Mucosa of stomach (tissue), 1 donor: Measurements from ENCODE around the gene PALD1.

Experiments used
- H3K27me3 ChIP-seq: one replicate; pipeline ENCODE4 v1.7.0; 2013; ENCODE audit warnings: mild to moderate bottlenecking, low read length; ENCODE audit not compliant: control insufficient read depth, insufficient read depth
- H3K36me3 ChIP-seq: one replicate; pipeline ENCODE4 v1.7.0; 2013; ENCODE audit warnings: low read length; ENCODE audit not compliant: control insufficient read depth, insufficient read depth
- H3K4me1 ChIP-seq: one replicate; pipeline ENCODE4 v1.7.0; 2013; ENCODE audit warnings: mild to moderate bottlenecking, low read length; ENCODE audit not compliant: control insufficient read depth, insufficient read depth
- H3K4me3 ChIP-seq: one replicate; pipeline ENCODE4 v1.7.0; 2013; ENCODE audit warnings: low read length
- H3K9ac ChIP-seq: one replicate; pipeline ENCODE4 v1.7.0; 2013; ENCODE audit warnings: mild to moderate bottlenecking, low read length, moderate library complexity
- H3K9me3 ChIP-seq: one replicate; pipeline ENCODE4 v1.7.0; 2013; ENCODE audit warnings: mild to moderate bottlenecking, low read length, moderate library complexity; ENCODE audit not compliant: control insufficient read depth
- donor health status: Pancreatic carcinoma.

PALD1 gene

DNA sequence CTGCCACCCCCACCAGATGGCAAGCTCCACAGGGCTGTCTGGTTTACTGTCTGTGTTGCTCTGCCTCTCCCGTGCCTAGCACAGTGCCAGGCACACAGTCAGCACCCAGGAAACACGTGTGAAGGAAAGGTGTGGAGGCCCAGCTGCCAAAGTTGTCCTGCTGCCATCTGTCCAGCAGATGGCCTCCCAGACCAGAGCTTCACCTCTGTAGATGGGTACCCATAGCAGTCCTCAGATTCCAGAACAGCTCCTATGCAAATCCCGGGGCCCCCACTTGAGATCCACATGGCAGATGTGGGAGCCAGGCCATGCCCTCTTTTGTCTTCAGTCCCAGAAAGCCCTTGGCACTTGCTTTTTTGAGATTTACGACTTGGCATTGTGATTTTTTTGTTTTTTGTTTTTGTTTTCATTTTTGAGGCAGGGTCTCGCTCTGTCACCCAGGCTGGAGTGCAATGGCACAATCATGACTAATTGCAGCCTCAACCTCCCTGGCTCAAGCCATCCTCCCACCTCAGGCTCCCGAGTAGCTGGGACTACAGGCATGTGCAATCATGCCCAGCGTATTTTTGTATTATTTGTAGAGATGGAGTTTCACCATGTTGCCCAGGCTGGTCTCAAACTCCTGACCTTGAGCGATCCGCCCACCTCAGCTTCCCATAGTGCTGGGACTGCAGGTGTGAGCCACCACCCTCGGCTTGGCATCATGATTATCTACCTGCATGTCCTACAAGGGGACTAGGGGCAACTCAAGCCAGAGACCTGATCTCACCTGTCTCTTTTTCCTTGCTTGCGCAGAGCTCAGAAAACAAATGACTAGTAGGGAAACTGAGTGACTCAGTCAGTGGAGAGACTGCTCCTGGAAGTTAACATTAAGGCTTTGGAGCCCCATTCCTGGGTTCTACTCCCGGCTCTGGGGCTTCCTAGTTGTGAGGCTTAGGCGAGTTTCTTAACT is 16.9 kb upstream of the PALD1 start:
- Histone ChIP-seq H3K9ac (no peak overlapping the region), H3K4me3 (no peak overlapping the region), H3K4me1 (peaks cover 10% of the 10 kb centered on the region), H3K36me3 (no peaks in the 10 kb centered on the region), H3K27me3 (peaks cover 27% of the 10 kb centered on the region), H3K9me3 (no peaks in the 10 kb centered on the region)

DNA sequence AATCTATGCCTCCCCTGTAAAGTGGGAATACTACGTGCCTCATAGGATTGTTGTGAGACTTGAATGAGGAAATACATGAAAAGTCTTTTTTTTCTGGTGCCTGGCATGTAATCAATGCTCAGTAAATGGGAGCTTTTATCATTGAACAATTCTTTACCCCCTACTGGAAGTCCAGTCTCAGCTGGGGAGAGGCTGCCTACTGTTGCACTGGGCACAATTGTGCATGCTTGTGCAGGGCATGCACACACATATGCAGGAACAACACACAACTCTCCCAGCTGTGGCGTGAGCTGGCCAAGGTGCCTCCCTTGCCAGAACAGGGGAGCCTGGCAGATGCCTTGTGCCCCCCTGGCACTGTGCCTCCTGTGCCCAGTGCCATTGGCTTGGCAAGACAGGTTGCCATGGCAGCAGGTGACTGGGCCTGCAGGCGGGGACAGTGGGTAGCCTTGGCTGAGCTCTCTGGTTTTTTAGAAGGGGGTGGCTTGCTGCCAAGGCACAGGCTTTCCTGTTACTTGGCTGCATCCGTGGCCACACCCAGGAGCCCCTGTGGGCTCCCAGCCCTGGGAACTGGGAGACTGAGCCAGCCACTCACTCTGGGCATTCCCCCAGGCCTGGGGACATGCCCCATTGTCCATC is 16.1 kb upstream of the PALD1 start:
- H3K9ac ChIP-seq = no peak overlapping the region
- peaks cover 22% of the 10 kb centered on the region for H3K27me3 ChIP-seq
- H3K4me3 ChIP-seq = no peak overlapping the region
- H3K4me1 ChIP-seq = peaks cover 10% of the 10 kb centered on the region
- no peaks in the 10 kb centered on the region for H3K36me3 ChIP-seq
- H3K9me3 ChIP-seq = no peaks in the 10 kb centered on the region

DNA sequence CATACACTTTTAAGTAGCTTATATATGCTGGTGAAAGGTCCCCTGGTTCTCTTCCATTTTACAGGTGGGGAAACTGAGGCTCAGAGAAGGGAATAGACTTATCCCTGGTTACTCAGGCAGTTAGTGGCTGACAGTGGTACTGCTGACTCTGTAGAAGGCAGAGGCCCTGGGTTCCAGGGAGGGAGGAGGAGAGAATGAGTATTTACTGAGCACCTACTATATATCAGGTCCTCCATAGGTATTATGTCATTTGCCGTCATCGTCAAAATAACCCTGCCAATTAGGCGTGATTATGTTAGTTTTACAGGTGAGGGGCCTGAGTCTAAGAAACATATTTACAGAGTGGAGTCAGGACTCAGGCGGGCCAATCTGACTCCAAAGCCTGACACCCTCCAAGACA is 13.3 kb upstream of the PALD1 start:
- Histone ChIP-seq H3K4me1 (no peaks in the 10 kb centered on the region), H3K9ac (no peak overlapping the region), H3K27me3 (peaks cover 2% of the 10 kb centered on the region), H3K9me3 (no peaks in the 10 kb centered on the region), H3K4me3 (no peak overlapping the region), H3K36me3 (no peaks in the 10 kb centered on the region)

DNA sequence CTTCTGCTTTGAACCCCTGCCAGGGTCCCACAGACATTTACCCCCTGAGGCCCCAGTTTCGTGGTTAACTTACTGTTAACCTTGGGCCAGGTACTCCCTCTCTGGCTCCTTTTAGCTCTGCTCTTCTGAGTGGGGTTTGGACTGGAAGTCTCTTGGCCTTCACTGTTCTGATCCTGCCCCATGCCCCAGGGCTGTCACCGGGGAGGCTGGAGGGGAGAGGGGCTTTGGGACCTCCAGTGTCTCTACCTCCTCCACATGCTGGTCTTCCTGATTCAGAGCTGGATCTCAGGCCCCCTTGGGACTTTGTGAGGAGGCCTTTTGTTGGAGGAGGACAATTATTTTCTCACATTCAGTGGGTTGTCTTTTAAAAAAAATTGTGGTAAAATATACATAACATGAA is 12.7 kb upstream of the PALD1 start:
- no peak overlapping the region for H3K9ac ChIP-seq
- H3K36me3 ChIP-seq = no peaks in the 10 kb centered on the region
- H3K4me3 ChIP-seq = no peak overlapping the region
- no peaks in the 10 kb centered on the region for H3K4me1 ChIP-seq
- no peaks in the 10 kb centered on the region for H3K27me3 ChIP-seq
- no peaks in the 10 kb centered on the region for H3K9me3 ChIP-seq

DNA sequence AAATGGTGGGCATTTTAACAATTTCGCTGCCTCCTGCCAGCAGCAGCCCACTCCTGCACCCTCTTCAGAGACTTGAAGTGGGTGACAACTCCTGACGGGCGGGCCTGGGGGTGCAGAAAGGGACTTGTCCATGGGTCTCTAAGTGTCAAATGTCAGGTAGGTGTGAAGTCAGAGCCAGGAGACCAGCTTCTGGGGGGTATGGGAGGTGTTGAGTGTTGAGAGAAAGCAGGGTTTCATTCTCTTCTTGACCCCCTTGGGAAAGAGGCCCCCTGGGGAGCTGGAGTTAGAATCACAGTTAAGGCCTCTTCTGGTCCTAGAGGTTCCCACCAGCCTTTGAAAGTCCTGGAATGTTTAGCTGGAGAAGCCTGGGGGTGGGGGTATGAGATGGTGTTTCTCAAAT is 11.6 kb upstream of the PALD1 start:
- H3K9ac ChIP-seq = no peak overlapping the region

DNA sequence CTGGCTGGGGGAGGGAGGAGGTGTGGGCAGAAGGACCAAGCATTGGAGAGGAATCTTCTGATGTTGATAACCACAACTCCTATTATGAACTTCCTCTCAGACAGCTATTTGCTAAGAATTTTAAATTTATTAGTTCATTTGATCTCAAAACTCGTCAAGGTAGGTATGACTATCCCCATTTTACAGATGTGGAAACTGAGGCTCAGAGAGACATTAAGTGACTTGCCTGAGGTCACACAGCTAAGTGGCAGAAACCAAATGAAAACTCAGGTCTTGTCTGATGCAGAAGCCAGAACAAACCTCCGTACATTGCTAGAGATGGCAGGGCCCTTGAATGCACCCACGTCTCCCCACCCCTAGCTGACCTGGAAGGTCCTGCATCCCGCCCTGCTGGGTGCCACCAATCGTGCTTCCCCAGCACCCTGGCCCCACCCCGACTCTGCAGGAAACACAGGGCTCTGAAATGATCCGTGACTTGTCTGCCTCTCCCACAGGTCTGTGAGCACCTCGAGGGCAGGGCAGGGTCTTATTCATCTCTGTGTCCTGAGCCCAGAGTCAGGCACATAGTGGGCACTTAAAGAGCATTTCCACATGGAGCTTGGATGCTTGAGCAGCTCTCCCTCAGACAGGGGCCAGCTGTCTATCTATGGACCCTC is 5.6 kb upstream of the PALD1 start:
- Histone ChIP-seq H3K36me3 (no peaks in the 10 kb centered on the region), H3K4me1 (peaks cover 5% of the 10 kb centered on the region), H3K9me3 (no peaks in the 10 kb centered on the region), H3K4me3 (no peak overlapping the region), H3K9ac (no peak overlapping the region), H3K27me3 (peaks cover 21% of the 10 kb centered on the region)

More for the DNA sequence above, 11.6 kb upstream of the PALD1 start:
- Histone ChIP-seq H3K4me3 (no peak overlapping the region), H3K9me3 (no peaks in the 10 kb centered on the region), H3K4me1 (no peaks in the 10 kb centered on the region), H3K36me3 (no peaks in the 10 kb centered on the region), H3K27me3 (no peaks in the 10 kb centered on the region)

DNA sequence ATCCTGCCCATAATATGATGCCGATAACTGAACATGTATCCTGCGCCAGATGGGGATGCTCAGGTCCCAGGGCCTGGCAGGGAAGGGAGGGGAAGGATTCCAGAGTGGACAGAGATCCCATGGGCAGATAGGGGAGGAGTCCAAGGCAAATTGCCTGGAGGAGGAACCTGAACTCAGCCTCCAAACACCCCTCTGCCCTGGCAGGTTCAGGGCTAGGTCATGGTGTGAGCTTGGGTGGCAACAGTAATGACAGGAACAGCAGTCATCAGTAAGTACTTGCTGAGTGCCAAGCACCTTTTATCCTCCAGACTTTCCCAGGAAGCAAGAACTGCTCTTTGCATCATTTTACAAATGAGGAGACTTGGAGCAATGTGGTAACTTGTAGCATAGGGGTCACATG is 3.8 kb upstream of the PALD1 start:
- Histone ChIP-seq H3K4me1 (peaks cover 15% of the 10 kb centered on the region), H3K9me3 (no peaks in the 10 kb centered on the region), H3K4me3 (no peak overlapping the region), H3K36me3 (no peaks in the 10 kb centered on the region), H3K9ac (no peak overlapping the region), H3K27me3 (peaks cover 39% of the 10 kb centered on the region)

DNA sequence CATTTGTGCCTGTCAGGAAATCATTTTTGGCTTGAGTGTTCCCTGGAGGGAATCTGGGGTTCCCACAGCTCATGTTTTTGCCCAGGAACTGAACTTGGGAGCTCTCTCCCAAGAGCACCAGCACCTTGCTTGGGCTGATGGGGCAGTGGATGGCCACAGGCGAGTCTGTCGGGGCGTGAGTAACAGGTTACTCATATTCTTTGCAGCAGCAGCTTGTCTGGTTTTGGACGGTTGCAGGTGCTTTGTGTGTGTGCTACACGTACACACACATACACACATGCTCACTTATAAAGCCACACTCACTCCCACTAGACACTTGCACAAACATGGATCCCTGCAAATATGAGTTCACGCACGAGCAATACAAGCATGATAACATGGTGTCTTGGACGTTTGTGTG is 2.9 kb upstream of the PALD1 start:
- Histone ChIP-seq H3K9me3 (no peaks in the 10 kb centered on the region), H3K4me1 (peaks cover 15% of the 10 kb centered on the region), H3K9ac (no peak overlapping the region), H3K27me3 (peaks cover 39% of the 10 kb centered on the region), H3K4me3 (no peak overlapping the region), H3K36me3 (no peaks in the 10 kb centered on the region)

DNA sequence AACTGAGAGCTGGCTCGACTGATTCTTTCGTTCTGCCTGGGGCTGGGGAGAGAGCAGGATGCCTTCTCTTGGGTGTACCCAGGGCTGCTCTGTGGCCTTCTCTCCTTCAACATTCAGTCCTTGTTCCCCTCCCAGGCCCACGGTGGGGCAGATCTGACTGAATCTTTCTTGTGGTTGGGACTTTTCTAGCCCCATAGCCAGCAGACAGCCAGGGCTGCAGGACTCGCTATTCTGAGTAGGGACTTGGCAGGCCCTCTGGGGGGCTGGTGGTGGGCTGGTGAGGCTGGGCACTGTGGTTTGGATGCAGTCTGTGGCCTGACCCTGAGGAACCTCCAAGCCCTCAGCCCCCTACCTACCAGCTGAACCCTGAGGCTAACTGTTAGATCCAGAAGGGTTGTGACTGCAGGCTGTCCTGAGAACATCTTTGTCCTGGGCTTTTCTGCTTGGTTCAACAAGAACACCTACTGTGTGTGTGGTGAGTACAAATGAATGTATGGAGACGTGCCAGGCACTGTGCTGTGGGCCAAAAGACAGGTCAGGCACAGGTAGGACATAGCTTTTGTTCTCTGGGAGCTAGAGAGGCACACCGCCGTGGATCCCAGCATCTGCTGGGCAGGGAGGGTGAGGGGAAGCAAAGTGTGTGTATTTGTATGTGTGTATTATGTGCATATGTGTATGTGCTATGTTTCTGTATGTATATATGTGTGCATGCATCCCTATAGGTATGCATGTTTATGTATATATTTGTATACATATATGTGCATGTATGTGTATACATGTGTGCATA is 2.1 kb upstream of the PALD1 start:
- Histone ChIP-seq H3K27me3 (peaks cover 39% of the 10 kb centered on the region), H3K4me1 (peaks cover 16% of the 10 kb centered on the region), H3K36me3 (no peaks in the 10 kb centered on the region), H3K9ac (no peak overlapping the region), H3K4me3 (no peak overlapping the region), H3K9me3 (no peaks in the 10 kb centered on the region)

DNA sequence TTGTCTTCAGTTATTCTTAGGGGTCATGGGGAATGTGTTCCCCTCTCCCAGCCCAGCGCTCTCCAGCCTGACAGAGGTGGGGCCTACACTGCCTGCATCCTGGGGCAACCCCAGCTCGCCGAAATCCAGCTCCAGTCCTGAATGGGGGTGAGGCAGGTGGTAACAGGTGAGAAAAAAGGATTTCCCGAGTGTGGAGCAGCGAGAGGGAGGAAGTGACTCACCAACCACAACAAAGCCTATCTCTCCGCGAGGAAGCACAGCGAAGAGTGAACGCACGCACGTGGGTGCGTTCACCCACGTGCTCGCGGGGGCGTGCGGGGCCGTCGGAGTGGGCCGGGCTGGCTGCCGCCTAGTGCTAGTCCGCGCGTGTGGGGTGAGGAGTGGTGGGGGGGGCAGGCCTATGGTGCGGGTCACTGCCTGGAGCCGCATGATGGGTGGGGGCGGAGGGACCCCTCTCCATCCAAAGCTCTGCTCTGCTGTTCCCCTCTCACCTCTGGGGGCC is 855 bp upstream of the PALD1 start:
- H3K4me3 ChIP-seq = no peak overlapping the region
- no peaks in the 10 kb centered on the region for H3K9me3 ChIP-seq
- peaks cover 23% of the 10 kb centered on the region for H3K4me1 ChIP-seq
- H3K9ac ChIP-seq = no peak overlapping the region
- peaks cover 39% of the 10 kb centered on the region for H3K27me3 ChIP-seq
- no peaks in the 10 kb centered on the region for H3K36me3 ChIP-seq

DNA sequence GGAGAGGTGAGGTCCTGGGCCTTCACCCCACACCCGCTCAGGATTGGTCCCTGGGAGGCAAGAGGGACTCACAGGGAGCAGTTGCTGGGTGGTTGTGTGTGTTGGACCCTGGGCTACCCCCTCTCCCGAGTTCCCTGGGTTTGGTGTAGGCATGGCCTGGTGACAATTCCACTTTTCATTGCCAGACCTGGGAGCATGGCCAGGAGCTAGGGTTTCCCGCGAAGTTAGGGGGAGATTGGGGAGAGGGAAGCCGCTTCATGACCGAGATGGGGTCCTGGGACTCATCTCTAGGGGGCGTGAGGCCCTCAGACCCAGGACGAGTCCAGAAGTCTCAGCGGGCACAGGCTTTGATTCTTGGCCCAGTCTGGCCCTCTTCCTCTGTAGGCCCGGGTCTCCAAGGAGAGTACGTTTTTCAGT is 606 bp downstream of the PALD1 start:
- H3K27me3 ChIP-seq = peaks cover 39% of the 10 kb centered on the region
- H3K9me3 ChIP-seq = no peaks in the 10 kb centered on the region
- no peaks in the 10 kb centered on the region for H3K36me3 ChIP-seq
- peak overlapping the region; percentile 31 for H3K4me3 ChIP-seq
- peaks cover 23% of the 10 kb centered on the region for H3K4me1 ChIP-seq
- H3K9ac ChIP-seq = peak overlapping the region; percentile 43
